AG04450 (cell line): ENCODE results near the gene ATXN10. TPM values are rescaled to one million over a fixed set of nuclear protein-coding genes. Genes with fewer than 3 reads are reported as not detected.
A peak's percentile ranks its signal among the peaks of the same experiment; 100 is the strongest.

Experiments
- CTCF ChIA-PET: fragments of 300-600, 350-600 bp; formaldehyde crosslinking; extraction: SDS; loops from one replicate; lab custom pipeline; 2022; ENCODE audit warnings: antibody characterized with exemption, inconsistent platforms; lab: Charles Lee
- POLR2A ChIA-PET: fragments of 350-600 bp; formaldehyde crosslinking; extraction: SDS; loops from one replicate; lab custom pipeline; 2021; ENCODE audit warnings: antibody characterized with exemption, inconsistent platforms; lab: Yijun Ruan, JAX
- DNase-seq: peaks from one replicate; pipeline ENCODE4 v3.0.0-alpha.2; 2011; ENCODE audit warnings: low read depth, low spot score
- H3K27ac ChIP-seq: one replicate; pipeline ENCODE4 v1.5.1; 2012; ENCODE audit warnings: low read depth, low read length, control low read depth
- H3K27me3 ChIP-seq: one replicate; pipeline ENCODE4 v1.6.0; 2012; ENCODE audit warnings: low read length; ENCODE audit not compliant: control insufficient read depth, insufficient read depth
- H3K4me3 ChIP-seq: 2 replicates; pipeline ENCODE4 v1.5.1; 2011; ENCODE audit warnings: mild to moderate bottlenecking, low read depth, low read length, control low read depth
- H3K9me3 ChIP-seq: 2 replicates; pipeline ENCODE4 v1.5.1; 2012; ENCODE audit warnings: low read length; ENCODE audit not compliant: control insufficient read depth, insufficient read depth
- CTCF ChIP-seq: IDR thresholded peaks from 2 replicates; pipeline ENCODE4 v1.5.1; 2011; ENCODE audit warnings: low read depth, low read length, control low read depth, inconsistent platforms
- polyA plus RNA-seq: library from polyadenylated mRNA; depleted of rRNA; stranded (reverse); fragments of >200 nt; gene quantifications from 2 replicates; pipeline ENCODE4 v1.2.3, GENCODE V29; 2011; rRNA removed
- small RNA-seq: library from RNA; depleted of rRNA; stranded (forward); fragments of <200 nt; gene quantifications from one replicate; pipeline ENCODE3, GENCODE V24; 2012; ENCODE audit warnings: low read depth; ENCODE audit not compliant: insufficient read length

ATXN10 gene
- polyA plus RNA-seq, 1 experiment = 521 TPM

DNA sequence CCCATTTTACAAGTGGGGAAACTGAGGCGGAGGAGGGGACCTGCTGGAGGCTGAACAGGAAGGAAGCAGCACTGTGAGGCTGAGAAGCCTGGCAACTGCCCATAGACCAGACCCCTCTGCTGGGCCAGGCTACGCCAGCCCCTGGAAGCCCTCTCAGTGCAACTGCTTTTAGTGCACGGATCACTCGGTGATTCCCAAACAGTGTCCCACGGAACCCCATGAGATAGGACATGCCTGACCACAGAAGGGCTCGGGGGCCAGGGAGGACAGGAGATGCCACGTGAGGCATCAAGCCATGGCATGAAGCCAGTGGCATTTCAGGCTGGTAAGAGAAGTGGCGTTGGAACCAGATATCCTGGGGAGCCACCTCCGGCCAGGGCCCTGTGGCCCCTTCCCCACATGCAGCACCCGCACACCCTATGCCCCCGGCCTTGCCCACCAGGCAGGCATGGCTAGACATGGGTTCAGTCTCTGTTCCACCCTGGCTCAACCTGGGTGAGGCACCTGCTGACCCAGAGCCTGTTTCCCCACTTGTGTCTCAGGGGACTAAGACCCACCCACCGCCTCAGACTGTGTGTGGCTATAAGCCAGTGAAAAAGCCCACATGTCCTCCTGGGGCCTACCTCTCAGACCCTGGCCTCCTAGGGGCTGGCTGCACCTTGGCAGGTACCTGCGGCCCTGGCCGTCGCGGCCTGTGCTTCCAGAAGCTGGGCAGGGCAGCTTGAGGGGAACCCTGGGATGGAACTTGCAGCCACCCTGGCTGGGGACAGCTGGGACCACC is 221.2 kb downstream of the ATXN10 start:
- Histone ChIP-seq H3K27me3 (peaks cover 7% of the 10 kb centered on the region), H3K27ac (peak overlapping the region; percentile 11), H3K9me3 (peaks cover 4% of the 10 kb centered on the region; the same call in 1 of the 2 replicates), H3K4me3 (no peak overlapping the region)
- ChIA-PET POLR2A (interaction anchor here (1.2 kb wide), 1 partner anchor 13 kb away, joined by 3 read pairs; no protein-coding TSS in a partner anchor), CTCF (no interaction called here)
- TF ChIP-seq CTCF = no peak
- DNase-seq = no peak

DNA sequence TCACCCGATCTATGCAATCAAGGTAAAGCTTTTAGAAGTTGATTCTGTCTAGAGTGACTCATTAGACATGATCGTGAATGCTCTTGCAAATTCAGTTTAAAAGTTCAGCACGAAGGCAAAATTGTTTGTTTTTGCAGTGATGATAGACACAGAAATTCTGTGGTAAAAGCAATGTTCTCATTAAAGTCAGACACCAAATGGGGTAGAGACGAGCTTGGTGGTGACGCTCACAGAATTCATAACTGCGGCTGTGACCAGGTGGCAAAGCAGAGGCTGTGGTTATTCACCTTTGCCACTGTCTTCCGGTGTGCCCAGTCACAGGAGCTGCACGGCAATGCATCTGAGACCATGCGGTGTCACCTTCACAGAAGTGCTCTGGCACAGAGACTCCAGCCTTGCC is 221.9 kb downstream of the ATXN10 start:
- Histone ChIP-seq H3K4me3 (no peak overlapping the region), H3K27ac (no peak overlapping the region), H3K9me3 (peaks cover 4% of the 10 kb centered on the region; the same call in 1 of the 2 replicates), H3K27me3 (peaks cover 9% of the 10 kb centered on the region)
- CTCF ChIA-PET = no interaction called here
- TF ChIP-seq CTCF = no peak
- POLR2A ChIA-PET = interaction anchor here (1.2 kb wide), 1 partner anchor 13 kb away, joined by 3 read pairs; no protein-coding TSS in a partner anchor
- peak; percentile 11 for DNase-seq

Small RNA genes within 50 kb of the gene (small RNA-seq; reads per million reads assigned to genes)
- not detected for gene MIR4762
- not detected for gene RNU6-1161P

Other genes starting within 250 kb of the ATXN10 start
- gene FBLN1, start 169.0 kb upstream of the ATXN10 start, polyA plus RNA-seq = 241 and 314 TPM in 2 replicates